Endothelial cell of umbilical vein (primary cell): Measurements from ENCODE around the gene NLGN1. TPM values are rescaled to one million over a fixed set of nuclear protein-coding genes. Genes with fewer than 3 reads are reported as not detected.

Experiments used
- BruUV-seq: library from RNA; stranded (reverse); fragments of 400-500 nt; replicated peaks from 2 replicates; lab custom pipeline; 2021; lab: Mats Ljungman, UMichigan
- CTCF ChIA-PET: fragments of 300-600, 350-600 bp; sonication (Branson Sonifier 250); formaldehyde crosslinking; loops from one replicate; lab custom pipeline; 2021; ENCODE audit warnings: antibody characterized with exemption, inconsistent platforms; lab: Charles Lee
- POLR2A ChIA-PET: fragments of 300-600, 350-600 bp; sonication (Branson Sonifier 250); formaldehyde crosslinking; loops from one replicate; lab custom pipeline; 2021; ENCODE audit warnings: antibody characterized with exemption, inconsistent platforms; lab: Charles Lee
- DNase-seq: peaks from one replicate; pipeline ENCODE4 v3.0.0-alpha.2; 2011; ENCODE audit warnings: low read depth, low spot score
- FAIRE-seq: peaks from 2 replicates; lab custom pipeline; 2011; peaks lifted over from hg19 to GRCh38; lab: Jason Lieb, UNC
- H2AFZ ChIP-seq: 2 replicates; pipeline ENCODE4 v1.6.0; 2012; ENCODE audit warnings: low read depth, low read length, control low read depth, inconsistent platforms
- H3K27ac ChIP-seq: 2 replicates; pipeline ENCODE4 v1.5.1; 2011; ENCODE audit warnings: low read depth, mild to moderate bottlenecking, control low read depth, low read length, moderate library complexity; ENCODE audit not compliant: insufficient read depth
- H3K27me3 ChIP-seq, 2 experiments: 2 replicates each; pipeline versions ENCODE4 v1.6.0 to v1.6.1; 2011; ENCODE audit warnings: low read length in 2 of 2, mixed read lengths in 1 of 2; ENCODE audit not compliant: control insufficient read depth in 2 of 2, insufficient read depth in 2 of 2
- H3K36me3 ChIP-seq, 2 experiments: 2 replicates in 1 of 2; 3 replicates in 1 of 2; pipeline ENCODE4 v1.5.1; 2011; ENCODE audit warnings: low read length in 2 of 2, mild to moderate bottlenecking in 1 of 2, moderate library complexity in 1 of 2; ENCODE audit not compliant: control insufficient read depth in 2 of 2, insufficient read depth in 2 of 2; ENCODE audit errors: extremely low read depth in 1 of 2
- H3K4me1 ChIP-seq: 3 replicates; pipeline ENCODE4 v1.5.1; 2011; ENCODE audit warnings: mild to moderate bottlenecking, low read length; ENCODE audit not compliant: control insufficient read depth, insufficient read depth; ENCODE audit errors: extremely low read depth
- H3K4me2 ChIP-seq: 2 replicates; pipeline ENCODE4 v1.6.1; 2011; ENCODE audit warnings: low read length, control low read depth, mixed read lengths; ENCODE audit not compliant: insufficient read depth
- H3K4me3 ChIP-seq, 3 experiments: fragments of 200-600 bp in 1 of 3; sonication (generic), shearing (Covaris generic) in 1 of 3; replicated peaks in 1 of 3; 2 replicates each; pipeline ENCODE4 v1.5.1; 2011 to 2016; ENCODE audit warnings: control low read depth in 3 of 3, low read length in 3 of 3, mild to moderate bottlenecking in 2 of 3, inconsistent platforms in 1 of 3, low read depth in 1 of 3, moderate library complexity in 1 of 3; ENCODE audit not compliant: insufficient read depth in 1 of 3
- H3K79me2 ChIP-seq: 2 replicates; pipeline ENCODE4 v1.6.0; 2012; ENCODE audit warnings: low read length, inconsistent platforms; ENCODE audit not compliant: control insufficient read depth, insufficient read depth
- H3K9ac ChIP-seq: replicated peaks from 2 replicates; pipeline ENCODE3; 2011; ENCODE audit warnings: low read length, control low read depth; ENCODE audit not compliant: insufficient read depth; ENCODE audit errors: extremely low read depth
- H3K9me1 ChIP-seq: replicated peaks from 3 replicates; pipeline ENCODE4 v1.6.0; 2011; ENCODE audit warnings: mild to moderate bottlenecking, low read length; ENCODE audit not compliant: control insufficient read depth, insufficient read depth; ENCODE audit errors: extremely low read depth
- H3K9me3 ChIP-seq: replicated peaks from 2 replicates; pipeline ENCODE4 v1.5.1; 2012; ENCODE audit warnings: low read length, inconsistent platforms; ENCODE audit not compliant: control insufficient read depth, insufficient read depth
- H4K20me1 ChIP-seq: replicated peaks from 2 replicates; pipeline ENCODE3; 2011; ENCODE audit warnings: mild to moderate bottlenecking, low read length; ENCODE audit not compliant: control insufficient read depth, insufficient read depth; ENCODE audit errors: extremely low read depth
- EZH2 ChIP-seq: IDR thresholded peaks from 2 replicates; pipeline ENCODE4 v1.6.1; 2012; ENCODE audit warnings: borderline replicate concordance, low read depth, mild to moderate bottlenecking, moderate library complexity, low read length, inconsistent platforms; ENCODE audit not compliant: severe bottlenecking
- FOS ChIP-seq: IDR thresholded peaks from 2 replicates; pipeline ENCODE4 v1.6.1; 2011; ENCODE audit warnings: mild to moderate bottlenecking, low read length, moderate library complexity, borderline replicate concordance; ENCODE audit not compliant: insufficient read depth
- GATA2 ChIP-seq: IDR thresholded peaks from 2 replicates; pipeline ENCODE4 v1.7.0; 2011; ENCODE audit warnings: low read depth, mild to moderate bottlenecking, moderate library complexity, mixed read lengths, low read length; ENCODE audit not compliant: insufficient read length, insufficient read depth
- JUN ChIP-seq: IDR thresholded peaks from 2 replicates; pipeline ENCODE4 v1.6.1; 2011; ENCODE audit warnings: borderline replicate concordance, low read depth; ENCODE audit not compliant: insufficient read length, insufficient read depth
- MYC ChIP-seq: IDR thresholded peaks from one replicate; pipeline ENCODE4 v1.6.1; 2011; ENCODE audit warnings: mild to moderate bottlenecking, low read depth, low read length
- POLR2A ChIP-seq: IDR thresholded peaks from 2 replicates; pipeline ENCODE4 v1.6.1; 2012; ENCODE audit warnings: low read depth, mild to moderate bottlenecking, control low read depth, low read length
- POLR2AphosphoS5 ChIP-seq: IDR thresholded peaks from 2 replicates; pipeline ENCODE4 v1.6.1; 2012; ENCODE audit warnings: low read depth, mild to moderate bottlenecking, control low read depth, low read length, moderate library complexity; ENCODE audit not compliant: insufficient read depth
- dilution Hi-C: fragments of 300-500 bp; cut with MboI; formaldehyde crosslinking; loops from one replicate; pipeline ENCODE4 v1.15.0; 2019; ENCODE audit warnings: low sequenced_read_pairs; ENCODE audit not compliant: extremely low pct_ligation_motif_present
- intact Hi-C: fragments of 100-400 bp; cut with micrococcal nuclease; formaldehyde crosslinking; loops from one replicate; pipeline ENCODE4 v1.10.0; 2022
- polyA plus RNA-seq, 4 experiments: library from polyadenylated mRNA; depleted of rRNA in 3 of 4; stranded (reverse) in 3 of 4; unstranded in 1 of 4; fragments of >200 nt; gene quantifications; 2 replicates each; pipeline versions ENCODE4 v1.2.1 to v1.2.3, GENCODE V29; 2011 to 2012; ENCODE audit warnings: missing spikeins in 1 of 4
- total RNA-seq: library from RNA; stranded (reverse); gene quantifications from 2 replicates; pipeline ENCODE4 v1.2.3, GENCODE V29; 2021
- TF ChIP-seq, protein P1 (sequence below): IDR thresholded peaks from 2 replicates; pipeline ENCODE4 v1.6.1; 2011; ENCODE audit not compliant: insufficient read depth, insufficient read length
- TF ChIP-seq, protein P2 (sequence below), 2 donors: IDR thresholded peaks; 1 replicate in 1 of 2; 2 replicates in 1 of 2; pipeline ENCODE4 v1.5.1; 2011; ENCODE audit warnings: low read length in 2 of 2, mild to moderate bottlenecking in 2 of 2, moderate library complexity in 2 of 2, control low read depth in 1 of 2, inconsistent platforms in 1 of 2, low read depth in 1 of 2; ENCODE audit not compliant: insufficient read depth in 1 of 2; ENCODE audit errors: extremely low read depth in 1 of 2

NLGN1 gene
- total and polyA plus RNA-seq, 2 donors (not counting 3 experiments of a cell fraction or from before 2014, with no cell fraction given), result 7.9 to 16.3 TPM

DNA sequence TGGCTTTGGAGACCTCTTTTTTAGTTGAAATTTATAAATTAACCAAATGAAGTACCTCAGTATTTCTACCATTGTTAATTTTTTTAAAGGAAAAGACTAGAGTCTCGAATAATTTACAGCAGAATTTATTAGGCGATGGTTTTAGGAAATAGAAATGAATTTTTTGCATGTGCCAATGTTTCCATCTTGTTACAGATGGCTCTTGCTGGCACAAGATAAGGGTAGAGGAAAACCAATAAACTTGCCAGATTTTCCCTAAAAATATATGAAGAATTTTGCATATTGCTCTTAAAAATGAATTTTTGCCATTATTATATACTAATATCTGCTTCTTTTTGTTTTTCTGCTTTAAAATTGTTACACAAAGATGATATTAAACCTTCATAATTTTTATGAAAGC lies 380.7 kb downstream of the NLGN1 start:
- no peak overlapping the region for H3K4me2 ChIP-seq
- H3K9me1 ChIP-seq, result no peaks in the 10 kb centered on the region
- H4K20me1 ChIP-seq, result no peaks in the 10 kb centered on the region
- DNase-seq (no peak), FAIRE-seq (no peak)
- intact Hi-C loops, result no loop called here
- H3K4me1 ChIP-seq, result no peaks in the 10 kb centered on the region
- ChIA-PET CTCF (interaction anchor here (1.1 to 1.6 kb wide), 2 partner anchors 14 to 18 kb away, joined by 3 to 4 read pairs; no protein-coding TSS in a partner anchor), POLR2A (interaction anchor here (0.7 kb wide), 1 partner anchor 15 kb away, joined by 3 read pairs; no protein-coding TSS in a partner anchor)
- no peaks in the 10 kb centered on the region for H3K27me3 ChIP-seq
- no peaks in the 10 kb centered on the region for H3K36me3 ChIP-seq
- H3K9ac ChIP-seq, result no peak overlapping the region
- TF ChIP-seq POLR2A (no peak), EZH2 (no peak), GATA2 (no peak), MYC (no peak), FOS (no peak), JUN (no peak), POLR2AphosphoS5 (no peak)
- TF ChIP-seq, protein P1, sequence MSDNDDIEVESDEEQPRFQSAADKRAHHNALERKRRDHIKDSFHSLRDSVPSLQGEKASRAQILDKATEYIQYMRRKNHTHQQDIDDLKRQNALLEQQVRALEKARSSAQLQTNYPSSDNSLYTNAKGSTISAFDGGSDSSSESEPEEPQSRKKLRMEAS, result no peak
- TF ChIP-seq, protein P2, sequence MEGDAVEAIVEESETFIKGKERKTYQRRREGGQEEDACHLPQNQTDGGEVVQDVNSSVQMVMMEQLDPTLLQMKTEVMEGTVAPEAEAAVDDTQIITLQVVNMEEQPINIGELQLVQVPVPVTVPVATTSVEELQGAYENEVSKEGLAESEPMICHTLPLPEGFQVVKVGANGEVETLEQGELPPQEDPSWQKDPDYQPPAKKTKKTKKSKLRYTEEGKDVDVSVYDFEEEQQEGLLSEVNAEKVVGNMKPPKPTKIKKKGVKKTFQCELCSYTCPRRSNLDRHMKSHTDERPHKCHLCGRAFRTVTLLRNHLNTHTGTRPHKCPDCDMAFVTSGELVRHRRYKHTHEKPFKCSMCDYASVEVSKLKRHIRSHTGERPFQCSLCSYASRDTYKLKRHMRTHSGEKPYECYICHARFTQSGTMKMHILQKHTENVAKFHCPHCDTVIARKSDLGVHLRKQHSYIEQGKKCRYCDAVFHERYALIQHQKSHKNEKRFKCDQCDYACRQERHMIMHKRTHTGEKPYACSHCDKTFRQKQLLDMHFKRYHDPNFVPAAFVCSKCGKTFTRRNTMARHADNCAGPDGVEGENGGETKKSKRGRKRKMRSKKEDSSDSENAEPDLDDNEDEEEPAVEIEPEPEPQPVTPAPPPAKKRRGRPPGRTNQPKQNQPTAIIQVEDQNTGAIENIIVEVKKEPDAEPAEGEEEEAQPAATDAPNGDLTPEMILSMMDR (IDR thresholded peaks at IDR 0.05; ENCODE audit: extremely low read depth in 1 of 2, insufficient read depth in 1 of 2, low read depth in 1 of 2, low read length in 2 of 2), result no peak
- dilution Hi-C loops, result no loop called here
- BruUV-seq, result no TSS peak
- H3K79me2 ChIP-seq, result no peaks in the 10 kb centered on the region
- H3K4me3 ChIP-seq, result no peak overlapping the region
- no peak overlapping the region for H3K27ac ChIP-seq
- no peak overlapping the region for H2AFZ ChIP-seq
- no peaks in the 10 kb centered on the region for H3K9me3 ChIP-seq
